Body of pancreas (tissue), 4 donors: ENCODE results near the gene UBAC1. TPM values are rescaled to one million over a fixed set of nuclear protein-coding genes. Genes with fewer than 3 reads are reported as not detected.

ENCODE experiments used
- ATAC-seq: fragments of 150-250 bp; one replicate; pipeline ENCODE4 v1.9.1; 2016
- DNase-seq, 4 donors: peaks; one replicate each; pipeline ENCODE4 v3.0.0-alpha.2; 2019
- H3K27ac ChIP-seq, 4 donors: fragments of 200-600 bp; sonication (generic); 1 replicate in 3 of 4; 2 replicates in 1 of 4; pipeline versions ENCODE4 v1.5.1 to v1.6.1; 2016 to 2019; ENCODE audit warnings: mild to moderate bottlenecking in 1 of 4, mixed read lengths in 1 of 4, moderate library complexity in 1 of 4
- H3K27me3 ChIP-seq, 2 donors: fragments of 200-600 bp; sonication (generic); one replicate each; pipeline ENCODE4 v1.6.0; 2016; ENCODE audit warnings: mild to moderate bottlenecking in 1 of 2
- H3K36me3 ChIP-seq, 2 donors: fragments of 200-600 bp; sonication (generic); replicated peaks in 1 of 2; 2 replicates each; pipeline ENCODE4 v1.5.1; 2016; ENCODE audit warnings: low read depth in 2 of 2; ENCODE audit not compliant: insufficient read depth in 1 of 2
- H3K4me1 ChIP-seq: fragments of 200-600 bp; sonication (generic); one replicate; pipeline ENCODE4 v1.6.0; 2016
- H3K4me3 ChIP-seq, 2 donors: fragments of 200-600 bp; sonication (generic); 1 replicate in 1 of 2; 2 replicates in 1 of 2; pipeline ENCODE4 v1.5.1; 2016 to 2019
- H3K9me3 ChIP-seq, 3 donors: fragments of 200-600 bp; sonication (generic); 1 replicate in 2 of 3; 2 replicates in 1 of 3; pipeline ENCODE4 v1.5.1; 2016
- CTCF ChIP-seq, 7 experiments: fragments of 450-650 bp in 4 of 7; fragments of 200-600 bp in 3 of 7; sonication (generic) in 3 of 7; IDR thresholded peaks; one replicate each; pipeline ENCODE4 v1.5.1; 2016 to 2019; ENCODE audit warnings: antibody characterized with exemption in 7 of 7
- POLR2A ChIP-seq, 3 donors: fragments of 450-650 bp; IDR thresholded peaks; one replicate each; pipeline ENCODE4 v1.6.1; 2016; ENCODE audit warnings: antibody characterized with exemption in 3 of 3, mild to moderate bottlenecking in 2 of 3
- WGBS, 2 donors: methylation state at CpG; one replicate each; pipeline ENCODE4 v1.1.5; 2017; 5-methylcytosine and 5-hydroxymethylcytosine counted together
- intact Hi-C: fragments of 100-400 bp; cut with DNase I; formaldehyde crosslinking; loops from one replicate; pipeline ENCODE4 v1.15.1; 2023
- total RNA-seq, 2 donors: library from RNA; depleted of rRNA; stranded (reverse); fragments of >200 nt; gene quantifications; one replicate each; pipeline ENCODE4 v1.1.0, GENCODE V29; 2016

Gene UBAC1
- total RNA-seq, 2 donors from 2014 or later, result 17.4 to 25.4 TPM

DNA sequence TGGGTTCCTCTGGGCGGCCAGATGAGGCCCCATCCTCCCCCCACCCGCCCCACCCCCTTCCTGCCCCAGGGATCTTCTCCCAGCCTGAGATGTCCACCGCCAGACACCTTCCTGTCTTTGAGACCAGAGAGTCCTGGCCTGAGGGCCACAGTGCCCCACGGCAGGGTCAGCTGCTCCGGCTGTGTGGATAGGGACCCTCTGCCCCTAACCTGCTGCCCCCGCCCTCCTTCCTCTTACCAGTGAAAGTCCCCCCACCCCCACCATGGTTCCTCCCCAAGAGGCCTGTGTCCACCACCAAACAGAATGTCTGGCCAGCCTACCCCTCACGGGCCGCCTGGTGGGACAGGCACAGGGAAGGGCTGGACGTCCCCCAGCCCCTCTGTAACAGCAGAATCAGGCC lies 43.0 kb upstream of the UBAC1 start:
- Histone ChIP-seq H3K9me3 (no peaks in the 10 kb centered on the region), H3K27me3 (no peaks in the 10 kb centered on the region), H3K27ac (no peak overlapping the region), H3K4me1 (peaks cover 11% of the 10 kb centered on the region), H3K4me3 (no peak overlapping the region), H3K36me3 (no peaks in the 10 kb centered on the region)
- TF ChIP-seq POLR2A (IDR thresholded peaks at IDR 0.05), result no peak
- DNase-seq (no peak), ATAC-seq (no peak)
- WGBS, 2 donors, result 42 to 59% methylated on average over 2 to 8 of the region's 9 CpGs
- intact Hi-C loops, result no loop called here

GRCh38 chr9:136003411-136004218 lies 42.4 kb upstream of the UBAC1 start:
- no peak overlapping the region for H3K27ac ChIP-seq
- H3K27me3 ChIP-seq, result no peaks in the 10 kb centered on the region
- no peaks in the 10 kb centered on the region for H3K36me3 ChIP-seq
- 37 to 42% methylated on average over 7 to 15 of the region's 15 CpGs for WGBS, 2 donors
- intact Hi-C loops, result no loop called here
- TF ChIP-seq POLR2A (IDR thresholded peaks at IDR 0.05) (no peak), CTCF (IDR thresholded peaks at IDR 0.05) (no peak)
- DNase-seq (no peak), ATAC-seq (no peak)
- no peak overlapping the region for H3K4me3 ChIP-seq
- H3K9me3 ChIP-seq, result no peaks in the 10 kb centered on the region
- peaks cover 11% of the 10 kb centered on the region for H3K4me1 ChIP-seq

DNA sequence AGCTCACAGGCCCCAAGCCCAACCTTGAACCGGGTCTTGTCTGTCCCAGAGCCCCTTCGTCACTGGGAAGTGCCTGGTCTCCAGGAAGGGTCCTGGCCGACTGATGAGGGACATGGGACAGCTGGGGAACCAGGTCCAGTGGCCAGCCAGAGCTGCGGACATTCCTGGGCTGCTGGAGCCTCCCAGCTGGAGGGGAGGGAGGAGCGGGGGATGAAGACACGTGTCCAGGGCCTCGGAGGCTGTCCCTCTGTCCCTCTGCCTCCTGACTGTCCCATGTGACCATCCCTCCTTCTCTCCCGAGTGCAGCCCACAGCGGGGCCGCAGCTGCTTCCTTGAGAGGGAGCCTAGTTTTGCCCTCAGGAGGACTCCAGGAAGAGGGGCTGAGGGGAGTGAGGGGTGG lies 41.7 kb upstream of the UBAC1 start:
- DNase-seq, result no peak
- intact Hi-C loops, result no loop called here

DNA sequence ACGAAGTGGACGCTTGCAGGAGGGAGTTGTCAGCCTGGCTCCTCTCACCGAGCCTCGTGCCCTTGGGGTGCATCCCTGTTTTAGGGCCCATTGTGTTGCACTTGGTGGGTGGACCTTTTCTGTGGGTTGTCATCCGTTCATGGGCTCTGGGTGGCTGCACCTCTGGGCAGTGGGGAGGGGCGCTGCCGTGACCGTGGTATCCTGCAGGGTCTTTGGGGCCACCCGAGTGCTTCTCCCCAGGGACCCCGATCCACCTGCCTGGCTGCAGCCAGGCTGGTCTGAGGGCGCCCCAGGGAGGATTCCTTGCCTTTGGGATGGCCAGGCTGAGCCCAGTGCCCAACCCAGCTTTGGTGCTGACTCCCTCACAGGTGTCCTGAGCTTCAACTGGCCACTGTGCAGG lies 41.0 kb upstream of the UBAC1 start:
- Histone ChIP-seq H3K4me1 (peaks cover 11% of the 10 kb centered on the region), H3K9me3 (no peaks in the 10 kb centered on the region), H3K4me3 (no peak overlapping the region), H3K27ac (no peak overlapping the region), H3K36me3 (no peaks in the 10 kb centered on the region), H3K27me3 (no peaks in the 10 kb centered on the region)
- WGBS, 2 donors, result 91 to 100% methylated on average over 2 to 11 of the region's 11 CpGs
- intact Hi-C loops, result no loop called here
- ATAC-seq, result no peak
- no peak for DNase-seq
- TF ChIP-seq CTCF (IDR thresholded peaks at IDR 0.05), result no peak
- no peak for TF ChIP-seq POLR2A (IDR thresholded peaks at IDR 0.05)

More for the DNA sequence above, 41.7 kb upstream of the UBAC1 start:
- 46% methylated on average over 10 of the region's 10 CpGs; no CpG with 5 or more reads in 1 of the 2 donors for WGBS, 2 donors
- Histone ChIP-seq H3K36me3 (no peaks in the 10 kb centered on the region), H3K27me3 (no peaks in the 10 kb centered on the region), H3K4me3 (no peak overlapping the region), H3K27ac (no peak overlapping the region), H3K9me3 (no peaks in the 10 kb centered on the region), H3K4me1 (peaks cover 11% of the 10 kb centered on the region)
- ATAC-seq, result no peak
- TF ChIP-seq POLR2A (IDR thresholded peaks at IDR 0.05) (no peak), CTCF (IDR thresholded peaks at IDR 0.05) (no peak)

- DNase-seq, result no peak
- TF ChIP-seq CTCF (IDR thresholded peaks at IDR 0.05) (no peak), POLR2A (IDR thresholded peaks at IDR 0.05) (no peak)
- no peaks in the 10 kb centered on the region for H3K36me3 ChIP-seq
- H3K27me3 ChIP-seq, result no peaks in the 10 kb centered on the region
- no peak for ATAC-seq
- WGBS, 2 donors, result 67 to 75% methylated on average over 12 to 18 of the region's 18 CpGs
- intact Hi-C loops, result no loop called here
- H3K27ac ChIP-seq, result no peak overlapping the region
- no peak overlapping the region for H3K4me3 ChIP-seq
- peaks cover 11% of the 10 kb centered on the region for H3K4me1 ChIP-seq
- H3K9me3 ChIP-seq, result no peaks in the 10 kb centered on the region
Observed at GRCh38 chr9:136001231-136001630, 40.1 kb upstream of the UBAC1 start.
